Measurements from ENCODE around the gene ZNF487.
A peak's percentile ranks its signal among the peaks of the same experiment; 100 is the strongest.
"Not testable (repeated sequence)": the region's sequence is repeated elsewhere in the genome, so short reads cannot be mapped to it uniquely, and the experiment has no call there.

The ZNF487 gene

DNA sequence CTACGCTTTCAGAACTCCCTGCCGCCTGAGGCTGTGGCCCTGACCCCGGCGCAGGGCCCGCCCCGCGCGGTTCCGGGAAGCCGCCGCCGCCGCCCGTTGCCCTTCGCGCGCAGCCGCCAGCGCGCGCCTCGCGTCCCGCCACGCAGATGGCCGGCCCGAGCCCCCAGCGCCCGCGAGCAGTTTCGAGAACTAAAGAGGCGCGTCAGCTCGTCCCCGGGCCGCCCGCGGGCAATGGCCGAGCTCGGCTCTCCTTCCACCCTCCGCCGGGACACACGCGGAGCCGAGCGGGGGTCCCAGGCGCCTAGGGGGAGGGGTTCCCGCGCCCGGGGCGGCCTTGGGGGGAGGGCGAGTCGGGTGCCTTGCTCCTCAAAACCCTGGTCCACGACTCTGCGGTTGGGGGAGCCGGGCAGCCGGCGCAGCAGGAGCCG, 29.7 kb upstream of the ZNF487 start:
- peak; percentile 56 for DNase-seq

DNA sequence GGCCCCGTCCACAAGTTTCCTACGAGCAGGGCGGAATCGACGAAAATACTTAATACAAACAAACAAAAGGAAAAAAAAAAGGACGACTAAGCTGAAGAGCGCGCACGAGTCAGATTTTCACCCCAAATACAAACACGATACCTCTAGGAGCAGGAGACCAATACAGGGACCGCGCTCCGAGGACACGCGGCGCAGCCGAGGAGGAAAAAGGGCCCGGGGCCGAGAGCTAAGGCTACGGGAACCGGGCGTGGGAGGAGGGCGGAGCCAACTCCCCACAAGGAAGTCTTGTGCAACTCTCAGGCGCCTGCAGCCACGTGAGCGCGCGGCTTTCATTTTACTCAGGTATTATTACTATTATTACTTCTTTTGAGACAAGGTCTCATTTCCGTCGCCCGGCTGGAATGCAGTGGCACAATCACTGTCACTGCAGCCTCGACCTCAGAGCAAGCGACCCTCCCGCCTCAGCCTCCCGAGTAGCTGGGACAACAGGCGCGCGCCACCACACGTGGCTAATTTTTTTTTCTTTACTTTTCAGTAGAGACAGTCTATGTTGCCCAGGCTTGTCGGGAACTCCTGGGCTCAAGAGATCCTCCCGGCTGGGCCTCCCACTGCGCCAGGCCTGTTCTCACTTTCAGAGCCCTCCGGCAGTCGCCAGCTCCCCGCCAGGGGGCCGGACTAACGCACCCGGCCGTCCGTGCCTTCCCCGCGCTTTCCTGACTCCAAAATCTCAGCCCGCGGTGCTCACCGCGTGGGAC, 29.2 kb upstream of the ZNF487 start:
- DNase-seq = peak; percentile 93

DNA sequence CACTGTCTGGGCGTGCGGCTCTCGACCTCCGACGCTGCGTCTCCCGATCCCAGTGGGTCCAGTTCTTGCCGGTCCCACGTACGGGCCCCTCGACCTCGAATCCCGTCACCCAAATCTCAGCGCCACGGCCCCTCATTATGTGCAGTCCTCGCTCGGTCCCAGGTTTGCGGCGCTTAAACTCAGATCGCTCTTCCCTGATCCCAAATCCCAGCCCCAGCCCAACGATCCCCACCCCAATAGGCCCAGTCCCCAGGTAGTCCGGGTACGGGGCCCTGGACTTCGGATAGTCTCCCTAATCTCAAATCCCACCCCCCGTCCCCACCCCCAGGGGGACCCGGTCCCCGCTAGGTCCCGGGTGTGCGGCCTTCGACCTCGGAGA, 28.6 kb upstream of the ZNF487 start:
- no peak for DNase-seq

DNA sequence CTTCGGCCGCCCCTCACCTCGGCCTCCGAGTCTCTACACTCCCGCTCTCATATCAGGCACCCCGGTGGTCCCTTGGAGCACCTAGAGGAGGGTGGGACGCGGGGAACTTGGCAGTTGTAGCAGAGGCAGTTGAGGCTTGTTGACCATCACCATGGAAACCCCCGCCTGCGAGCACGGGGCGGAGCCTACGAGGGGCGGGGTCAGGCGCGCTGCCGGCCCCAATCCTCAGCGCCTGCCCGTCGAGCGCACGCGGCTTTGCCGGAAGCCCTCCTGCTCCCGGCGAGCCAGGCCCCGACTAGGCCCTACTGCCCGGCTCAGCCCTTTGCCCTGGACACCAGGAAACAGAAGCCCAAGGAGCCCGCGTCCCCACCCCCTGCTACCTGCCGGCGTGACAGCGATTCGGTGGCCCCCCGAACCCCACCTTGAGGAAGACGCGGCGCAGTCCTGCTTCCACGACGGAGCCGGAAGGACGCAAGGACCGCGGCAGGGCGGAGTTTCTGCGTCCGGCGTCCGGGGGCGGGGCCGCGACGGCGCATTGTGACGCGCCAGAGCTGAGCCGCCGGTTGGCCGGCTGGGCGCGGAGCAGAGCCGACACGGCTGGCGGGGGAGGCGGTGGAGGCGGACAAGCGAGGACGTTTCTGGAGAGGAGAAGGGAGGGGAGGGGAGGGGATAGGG, 28.1 kb upstream of the ZNF487 start, which contains the start of gene HNRNPF:
Gene HNRNPF (minus strand): TSS at position 477 of the 675 bp plus-strand sequence. CDS start 21,302 bp downstream, outside the sequence.
- peak; percentile 95 for DNase-seq

DNA sequence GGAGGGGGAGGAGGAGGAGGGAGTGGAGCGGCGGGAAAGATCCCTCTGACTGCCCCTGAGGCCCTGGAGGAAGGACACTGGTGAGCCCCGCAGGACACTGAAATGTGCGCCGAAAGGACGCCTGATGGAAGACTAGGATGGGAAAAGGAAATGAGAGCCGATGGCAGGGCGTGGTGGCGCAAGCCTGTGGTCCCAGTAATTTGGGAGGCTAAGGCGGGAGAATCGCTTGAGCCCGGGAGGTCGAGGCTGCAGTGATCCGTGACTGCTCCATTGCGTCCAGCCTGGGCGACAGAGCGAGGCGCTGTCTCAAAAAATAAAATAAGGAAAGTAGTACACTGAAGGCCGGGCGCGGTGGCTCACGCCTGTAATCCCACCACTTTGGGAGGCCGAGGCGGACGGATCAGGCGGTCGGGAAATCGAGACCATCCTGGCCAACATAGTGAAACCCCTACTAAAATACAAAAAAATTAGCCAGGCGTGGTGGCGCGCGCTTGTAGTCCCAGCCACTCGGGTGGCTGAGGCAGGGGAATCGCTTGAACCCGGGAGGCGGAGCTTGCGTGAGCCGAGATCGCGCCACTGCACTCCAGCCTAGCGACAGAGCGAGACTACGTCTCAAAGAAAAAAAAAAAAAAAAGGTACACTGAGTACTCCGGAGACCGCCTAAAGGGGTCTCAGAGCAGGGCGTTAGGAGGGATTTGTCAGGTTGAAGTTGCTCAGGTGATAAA, 27.4 kb upstream of the ZNF487 start:
- peak; percentile 78 for DNase-seq

DNA sequence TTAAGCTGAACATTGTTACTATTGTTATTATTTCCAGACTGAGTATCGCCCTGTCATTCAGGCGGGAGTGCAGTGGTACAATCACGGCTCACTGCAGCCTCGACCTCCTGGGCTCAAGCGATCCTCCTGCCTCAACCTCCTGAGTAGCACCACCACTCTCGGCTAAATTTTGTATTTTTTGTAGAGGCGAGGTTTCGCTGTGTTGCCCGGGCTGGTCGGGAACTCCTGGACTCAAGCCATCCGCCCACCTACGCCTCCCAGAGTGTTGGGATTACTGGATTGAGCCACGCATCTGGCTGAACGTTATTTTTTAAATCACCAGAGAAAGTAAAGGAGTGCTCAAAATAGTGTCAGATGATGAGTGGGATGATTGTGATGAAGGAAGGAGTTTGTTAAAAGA, 26.6 kb upstream of the ZNF487 start:
- DNase-seq = no peak

DNA sequence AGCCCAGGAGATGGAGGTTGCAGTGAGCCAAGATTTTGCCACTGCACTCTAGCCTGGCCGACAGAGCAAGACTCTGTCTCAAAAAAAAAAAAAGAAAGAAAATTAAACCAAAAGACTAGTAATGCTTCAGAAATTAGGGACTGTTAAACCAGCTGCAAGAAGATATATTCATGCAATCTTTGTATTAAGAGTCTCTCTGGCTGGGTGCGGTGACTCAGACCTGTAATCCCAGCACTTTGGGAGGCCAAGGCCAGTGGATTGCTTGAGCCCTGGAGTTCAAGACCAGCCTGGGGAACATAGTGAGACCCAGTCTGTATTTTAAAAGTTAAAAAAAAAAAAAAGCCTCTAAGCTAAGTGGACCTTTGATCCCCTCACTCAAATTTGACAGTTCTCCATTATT, 25.4 kb upstream of the ZNF487 start:
- DNase-seq = no peak

DNA sequence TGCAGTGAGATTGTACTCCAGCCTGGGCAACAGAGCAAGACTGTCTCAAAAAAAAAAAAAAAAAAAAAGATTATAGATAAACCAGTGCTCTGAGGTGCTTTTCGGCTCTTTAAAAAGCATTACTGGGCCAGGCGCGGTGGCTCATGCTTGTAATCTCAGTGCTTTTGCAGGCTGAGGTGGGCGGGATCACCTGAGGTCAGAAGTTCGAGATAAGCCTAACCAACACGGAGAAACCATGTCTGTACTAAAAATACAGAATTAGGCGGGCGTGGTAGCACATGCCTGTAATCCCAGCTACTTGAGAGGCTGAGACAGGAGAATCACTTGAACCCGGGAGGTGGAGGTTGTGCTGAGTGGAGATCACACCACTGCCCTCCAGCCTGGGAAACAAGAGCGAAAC, 21.4 kb upstream of the ZNF487 start:
- DNase-seq = no peak

DNA sequence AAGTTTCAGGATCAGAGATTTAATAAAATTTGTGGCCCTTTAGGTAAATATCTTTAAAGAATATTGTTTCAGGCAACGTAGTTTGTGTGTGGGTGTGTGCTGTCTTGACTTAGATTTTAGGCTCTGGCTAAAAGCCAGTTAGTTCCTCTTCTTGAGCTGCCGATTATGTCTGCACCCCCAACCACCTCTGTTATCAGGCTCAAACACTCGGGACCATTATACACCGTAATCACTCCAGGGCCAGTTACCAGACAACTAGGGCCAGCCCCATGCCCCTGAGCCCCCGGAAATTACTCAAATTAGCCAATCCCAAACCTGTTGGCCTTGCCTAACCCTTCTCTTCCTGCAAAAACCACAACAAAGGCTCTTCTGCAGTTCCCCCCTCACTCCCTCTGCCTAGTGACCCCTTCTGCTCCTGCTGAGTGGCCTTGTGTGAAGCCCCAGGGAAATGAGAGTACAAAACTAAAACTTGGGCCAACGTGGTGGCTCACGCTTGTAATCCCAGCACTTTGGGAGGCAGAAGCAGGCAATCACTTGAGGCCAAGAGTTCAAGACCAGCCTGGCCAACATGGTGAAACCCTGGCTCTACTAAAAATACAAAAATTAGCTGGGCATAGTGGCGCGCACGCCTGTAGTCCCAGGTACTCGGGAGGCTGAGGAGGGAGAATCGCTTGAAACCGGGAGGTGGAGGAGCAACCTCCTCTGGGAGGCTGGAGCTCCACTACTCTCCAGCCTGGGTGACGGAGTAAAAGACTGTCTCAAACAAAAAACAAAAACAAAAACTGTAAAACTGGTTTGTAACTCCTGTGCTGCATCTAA, 18.8 kb upstream of the ZNF487 start:
- DNase-seq = peak; percentile 56

DNA sequence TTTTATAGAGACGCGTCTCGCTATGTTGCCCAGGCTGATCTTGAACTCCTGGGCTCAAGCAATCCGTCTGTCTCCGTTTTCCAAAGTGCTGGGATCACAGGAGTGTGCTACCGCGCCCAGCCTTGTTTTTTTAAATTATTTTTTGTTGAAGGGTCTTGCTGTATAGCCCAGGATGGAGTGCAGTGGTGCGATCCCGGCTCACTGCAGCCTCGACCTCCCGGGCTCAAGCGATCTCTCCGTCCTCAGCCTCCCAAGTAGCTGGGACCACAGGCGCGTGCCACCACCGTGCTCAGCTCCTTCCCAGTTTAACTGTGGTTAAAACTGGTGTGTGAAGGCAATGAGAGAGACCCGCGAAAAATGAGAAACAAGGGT, 16.9 kb upstream of the ZNF487 start:
- DNase-seq = no peak

DNA sequence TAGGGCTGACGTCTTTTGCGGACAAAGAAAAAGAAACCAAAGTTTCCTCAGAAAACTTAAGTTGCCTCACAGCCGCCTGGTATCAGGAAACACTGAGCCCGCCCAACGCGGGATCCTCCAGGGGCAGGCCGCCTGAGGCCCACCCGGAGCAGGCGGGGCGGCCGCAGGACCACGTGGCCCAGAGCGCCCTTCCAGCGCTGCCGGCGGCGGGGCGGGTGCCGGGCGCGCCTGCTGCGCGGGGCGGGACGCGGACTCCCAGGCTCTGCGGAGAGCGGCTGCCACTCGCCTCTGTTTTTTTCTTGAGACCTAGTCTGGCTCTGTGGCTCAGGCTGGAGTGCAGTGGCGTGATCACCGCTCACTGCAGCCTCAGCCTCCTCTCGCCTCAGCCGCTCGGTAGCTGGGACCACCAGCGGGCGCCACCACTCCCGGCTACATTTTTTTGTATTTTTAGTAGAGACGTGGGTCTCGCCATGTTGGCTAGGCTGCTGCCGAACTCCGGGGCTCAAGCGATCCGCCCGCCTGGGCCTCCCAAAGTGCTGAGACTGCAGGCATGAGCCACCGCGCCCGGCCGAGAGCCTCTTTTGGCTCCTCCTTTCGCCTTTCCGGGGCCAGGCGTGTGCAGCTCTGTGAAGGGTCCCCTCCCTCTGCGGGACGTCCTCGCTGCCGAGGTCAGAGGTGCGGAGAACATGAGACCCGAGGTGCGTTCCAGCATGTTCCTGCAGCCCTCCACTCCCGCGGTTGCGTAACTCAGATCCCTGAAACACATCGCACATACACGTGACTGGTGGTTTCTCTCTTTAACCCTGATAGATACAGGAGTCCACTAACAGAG, 16.3 kb upstream of the ZNF487 start:
- DNase-seq = peak; percentile 87

DNA sequence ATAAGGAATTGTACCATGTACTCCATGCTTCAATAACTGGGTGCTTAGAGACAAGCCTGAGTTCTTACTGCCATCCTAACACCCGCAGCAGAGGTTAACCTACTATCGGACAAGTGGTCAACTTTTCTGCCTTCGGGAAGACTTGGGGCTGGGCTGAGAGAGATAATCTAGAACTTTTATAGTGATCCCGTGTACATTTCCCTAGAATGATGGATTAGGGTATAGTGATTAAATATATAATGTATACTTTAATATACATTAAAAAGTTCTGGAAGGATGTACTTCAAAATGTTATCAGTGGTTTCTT, 15.8 kb upstream of the ZNF487 start:
- DNase-seq = no peak

DNA sequence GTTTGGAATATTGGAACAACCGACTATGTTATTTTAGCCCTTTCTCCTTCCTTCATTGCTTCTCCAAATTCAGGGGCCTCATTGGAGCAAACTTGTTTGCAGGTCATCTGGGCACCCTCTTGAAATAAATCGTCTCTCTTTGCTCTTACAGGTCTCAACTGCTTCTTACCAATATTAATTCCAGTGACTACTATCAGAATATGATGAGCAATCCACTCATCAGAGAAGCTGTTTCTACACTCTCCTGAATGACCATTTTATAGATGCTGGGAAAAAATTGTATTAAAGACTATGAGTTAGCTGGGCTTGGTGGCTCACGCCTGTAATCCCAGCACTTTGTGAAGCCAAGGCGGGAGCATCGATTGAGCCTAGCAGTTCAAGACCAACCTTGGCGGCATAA, 15.4 kb upstream of the ZNF487 start:
- DNase-seq = no peak

DNA sequence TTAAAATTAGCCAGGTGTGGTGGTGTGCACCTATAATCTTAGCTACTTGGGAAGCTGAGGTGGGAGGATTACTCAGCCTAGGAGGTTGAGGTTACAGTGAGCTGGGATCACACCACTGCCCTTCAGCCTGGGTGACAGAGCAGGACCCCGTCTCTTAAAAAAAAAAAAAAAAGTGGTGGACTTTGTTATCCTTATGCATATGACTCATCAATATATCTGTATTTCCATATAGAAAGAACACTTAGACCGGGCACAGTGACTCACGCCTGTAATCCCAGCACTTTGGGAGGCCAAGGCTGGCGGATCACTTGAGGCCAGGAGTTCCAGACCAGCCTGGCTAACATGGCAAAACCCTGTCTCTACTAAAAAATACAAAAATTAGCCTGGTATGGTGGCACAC, 15.0 kb upstream of the ZNF487 start:
- DNase-seq = not testable (repeated sequence)

DNA sequence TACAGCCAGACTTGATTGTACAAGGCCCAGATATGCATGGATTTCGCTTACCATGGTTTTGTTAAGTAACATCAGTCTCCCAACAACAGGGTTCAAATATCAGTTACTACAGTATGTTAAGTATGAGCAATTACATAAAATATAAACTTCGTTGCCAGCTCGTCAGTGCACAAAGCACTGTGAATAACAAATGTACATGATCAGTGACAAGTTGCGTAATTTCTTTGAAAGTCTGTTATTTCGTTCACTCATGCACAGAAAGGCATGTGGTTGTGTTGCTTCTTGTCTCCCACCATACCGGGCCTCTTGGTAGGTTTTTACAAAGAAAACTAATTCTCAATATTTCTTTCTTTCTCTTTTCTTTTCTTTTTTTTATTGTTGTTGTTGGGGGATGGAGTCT, 12.5 kb upstream of the ZNF487 start:
- no peak for DNase-seq

DNA sequence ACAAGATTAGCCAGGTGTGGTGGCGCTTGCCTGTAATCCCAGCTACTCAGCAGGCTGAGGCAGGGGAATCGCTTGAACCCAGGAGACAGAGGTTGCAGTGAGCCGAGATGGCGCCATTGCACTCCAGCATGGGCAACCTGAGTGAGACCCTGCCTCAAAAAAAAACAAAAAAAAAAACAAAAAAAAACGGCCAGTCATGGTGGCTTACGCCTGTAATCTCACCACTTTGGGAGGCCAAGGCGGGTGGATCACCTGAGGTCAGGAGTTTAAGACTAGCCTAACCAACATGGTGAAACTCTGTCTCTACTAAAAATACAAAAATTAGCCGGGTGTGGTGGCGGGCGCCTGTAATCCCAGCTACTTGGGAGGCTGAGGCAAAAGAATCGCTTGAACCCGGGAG, 10.4 kb upstream of the ZNF487 start:
- DNase-seq = not testable (repeated sequence)

DNA sequence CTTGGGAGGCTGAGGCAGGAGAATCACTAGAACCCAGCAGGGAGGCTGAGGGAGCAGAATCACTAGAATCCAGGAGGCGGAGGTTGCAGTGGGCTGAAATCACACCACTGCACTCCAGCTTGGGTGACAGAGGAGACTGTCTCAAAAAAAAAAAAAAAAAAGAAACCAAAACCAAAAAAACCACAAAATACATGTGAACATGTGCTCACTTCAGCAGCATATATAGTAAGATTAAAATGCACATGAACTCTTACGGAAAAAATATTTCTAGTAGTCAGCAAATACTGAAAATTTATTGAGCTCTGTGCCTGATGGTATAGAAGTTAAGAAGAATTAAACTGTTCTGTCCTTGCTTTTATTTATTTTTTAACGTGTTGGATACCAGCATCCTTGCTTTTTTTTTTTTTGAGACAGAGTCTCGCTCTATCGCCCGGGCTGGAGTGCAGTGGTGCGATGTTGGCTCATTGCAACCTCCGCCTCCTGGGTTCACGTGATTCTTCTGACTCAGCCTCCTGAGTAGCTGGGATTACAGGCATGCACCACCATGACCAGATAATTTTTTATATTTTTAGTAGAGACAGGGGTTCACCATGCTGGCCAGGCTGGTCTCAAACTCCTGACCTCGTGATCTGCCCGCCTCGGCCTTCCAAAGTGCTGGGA, 9.6 kb upstream of the ZNF487 start:
- peak; percentile 73 for DNase-seq

DNA sequence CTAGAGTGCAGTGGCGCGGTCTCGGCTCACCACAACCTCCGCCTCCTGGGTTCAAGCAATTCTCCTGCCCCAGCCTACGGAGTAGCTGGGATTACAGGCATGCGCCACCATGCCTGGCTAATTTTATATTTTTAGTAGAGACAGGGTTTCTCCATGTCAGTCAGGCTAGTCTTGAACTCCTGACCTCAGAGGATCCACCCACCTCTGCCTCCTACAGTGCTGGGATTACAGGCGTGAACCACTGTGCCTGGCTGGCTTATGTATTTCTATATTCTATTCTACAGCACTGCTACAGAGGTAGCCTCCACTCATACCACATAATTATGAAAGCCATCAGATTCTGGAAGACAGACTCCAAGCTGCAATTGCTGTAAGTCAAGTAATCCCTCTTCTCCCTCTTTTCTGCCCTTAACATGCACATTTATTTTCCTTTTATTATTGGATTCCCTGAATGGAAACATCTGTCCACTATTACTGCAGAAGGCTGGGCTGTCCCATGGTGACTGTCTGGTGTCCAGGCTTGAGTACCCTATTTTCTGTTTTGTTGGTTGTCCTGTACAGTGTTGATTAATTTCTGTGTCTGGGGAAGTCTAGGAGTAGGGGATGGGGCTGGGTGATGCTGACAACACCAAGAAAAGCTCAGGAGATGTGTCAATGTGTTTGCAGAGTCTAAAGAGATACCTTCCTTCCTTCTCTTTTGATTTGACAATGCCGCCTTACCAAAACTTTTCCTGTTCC, 5.8 kb upstream of the ZNF487 start:
- DNase-seq = no peak

DNA sequence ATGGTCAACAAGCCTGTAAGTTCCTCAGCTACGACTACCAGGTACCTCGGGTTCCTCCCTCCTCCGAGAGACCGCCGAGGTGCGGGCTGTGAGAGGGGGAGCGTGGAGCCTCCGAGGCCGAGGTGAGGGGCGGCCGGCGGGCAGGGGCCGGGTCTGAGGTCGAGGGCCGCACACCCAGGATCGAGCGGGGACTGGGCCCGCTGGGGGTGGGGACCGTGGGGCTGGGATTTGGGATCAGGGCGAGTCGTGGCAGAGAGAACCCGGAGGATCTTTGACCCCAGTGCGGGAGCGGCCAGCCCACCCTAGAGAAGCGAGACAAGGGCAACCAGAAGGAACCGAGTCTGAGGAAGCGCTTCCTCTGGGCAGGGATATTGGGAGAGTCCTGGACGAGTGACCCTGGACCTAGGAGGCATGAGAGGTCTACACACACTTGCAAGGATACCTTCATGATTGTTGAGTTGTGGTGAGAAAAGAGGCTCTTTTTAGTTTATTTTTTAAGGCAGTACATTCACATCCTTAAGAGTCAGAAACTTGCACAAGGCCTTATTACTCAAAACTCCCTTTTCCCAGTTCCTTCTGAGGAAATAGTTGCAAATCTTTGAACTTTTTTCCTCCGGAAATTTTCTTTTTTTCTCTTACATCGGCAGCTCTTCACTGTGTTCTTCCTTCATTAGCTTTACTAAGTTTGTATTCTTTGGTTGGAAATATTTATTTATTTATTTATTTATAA, 395 bp downstream of the ZNF487 start:
- no peak for DNase-seq

DNA sequence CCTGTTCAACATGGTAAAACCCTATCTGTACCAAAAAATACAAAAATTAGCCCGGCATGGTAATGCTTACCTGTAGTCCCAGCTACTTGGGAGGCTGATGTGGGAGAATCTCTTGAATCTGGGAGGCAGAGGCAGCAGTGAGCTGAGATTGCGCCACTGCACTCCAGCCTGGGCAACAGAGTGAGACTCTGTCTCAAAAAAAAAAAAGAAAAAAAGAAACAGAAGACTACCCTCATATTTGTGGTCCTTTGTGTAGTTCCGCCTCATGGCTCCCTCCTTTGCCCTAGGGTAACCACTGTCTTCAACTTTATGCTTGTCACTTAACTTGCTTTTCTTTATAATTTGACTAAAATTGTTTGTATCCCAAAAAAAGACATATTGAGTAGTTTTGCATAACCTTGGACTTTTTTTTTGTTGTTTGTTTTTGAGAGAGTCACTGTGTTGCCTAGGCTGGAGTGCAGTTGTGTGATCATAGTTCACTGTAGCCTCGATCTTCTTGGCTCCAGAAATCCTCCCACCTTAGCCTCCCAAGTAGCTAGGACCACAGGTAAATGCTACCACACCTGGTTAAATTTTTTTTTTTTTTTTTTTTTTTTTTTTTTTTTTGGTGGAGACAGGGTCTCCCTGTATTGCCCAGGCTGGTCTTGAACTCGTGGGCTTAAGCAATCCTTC, 3.7 kb downstream of the ZNF487 start:
- no peak for DNase-seq

Measured in stimulated activated CD4-positive, alpha-beta T cell treated with anti-CD3 and anti-CD28 coated beads, Interleukin-1b, Interleukin-23, amount 100 ng/mL, for 48 hours (primary cell).